ENCODE measurements around the gene GPR37.
A peak's percentile ranks its signal among the peaks of the same experiment; 100 is the strongest.

GPR37 gene

GRCh38 chr7:124764847-124765400, 668 bp downstream of the GPR37 start:
- peak overlapping the region in 1 of 5 donors; percentile 62 for H3K9ac ChIP-seq (ENCODE audit: low read length in 5 of 5)
- H3K27ac ChIP-seq (ENCODE audit: low read depth, low read length): no peak overlapping the region

DNA sequence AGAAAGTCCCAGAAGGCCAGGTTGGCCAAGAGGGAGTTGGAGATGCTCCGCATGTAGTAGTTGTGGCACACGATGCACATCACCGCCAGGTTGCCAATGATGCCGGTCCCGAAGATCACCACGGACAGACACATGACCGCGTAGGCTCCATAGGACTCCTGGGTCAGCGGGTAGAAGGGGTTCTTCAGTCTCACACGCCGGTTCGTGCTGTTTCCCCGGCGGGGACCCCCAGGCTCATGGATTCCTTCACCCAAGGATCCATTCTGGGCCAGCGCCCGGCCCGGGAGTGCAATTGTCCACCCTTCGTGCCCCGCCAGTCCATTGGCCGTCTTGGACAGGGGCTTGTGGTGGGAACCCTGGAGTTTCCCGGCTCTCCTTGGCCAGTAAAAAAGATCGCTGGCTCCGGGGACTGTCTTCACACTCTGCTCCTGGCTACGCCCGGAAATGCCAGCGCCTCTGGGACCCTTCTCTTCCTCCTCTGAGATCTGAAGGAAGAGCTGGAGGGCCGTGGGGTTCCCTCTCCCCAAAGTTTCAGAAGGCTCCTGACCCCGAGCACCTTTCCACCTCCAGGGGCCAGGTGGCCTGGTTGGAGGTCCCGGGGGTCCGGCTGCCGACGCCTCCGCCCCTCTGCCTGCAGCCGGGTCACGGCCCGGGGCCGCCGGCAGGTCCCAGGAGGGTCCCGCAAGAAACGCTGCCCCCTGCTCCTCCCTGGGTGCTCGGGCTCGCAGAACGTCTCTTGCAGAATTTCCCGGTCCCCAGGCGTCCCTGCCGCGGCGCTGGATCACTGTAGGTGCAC, 1.3 kb downstream of the GPR37 start:
- H3K27ac ChIP-seq (ENCODE audit: low read depth, low read length): no peak overlapping the region
- H3K4me1 ChIP-seq (ENCODE audit: control insufficient read depth in 5 of 5, insufficient read depth in 5 of 5, low read length in 5 of 5): peaks cover 0 to 24% (median 23%) of the 10 kb centered on the region in 5 donors
- H3K4me3 ChIP-seq (ENCODE audit: low read depth in 1 of 5, low read length in 5 of 5): peak overlapping the region; percentile 37 to 81 (median 65)
- no peaks in the 10 kb centered on the region for H3K36me3 ChIP-seq (ENCODE audit: control insufficient read depth in 5 of 5, insufficient read depth in 5 of 5, low read length in 5 of 5)
- H3K9ac ChIP-seq (ENCODE audit: low read length in 5 of 5): peak overlapping the region in 2 of 5 donors; percentile 7 to 62
- peaks cover 0 to 4% (median 0%) of the 10 kb centered on the region in 5 donors for H3K9me3 ChIP-seq (ENCODE audit: control insufficient read depth in 5 of 5, low read length in 5 of 5)
- H3K27me3 ChIP-seq (ENCODE audit: control insufficient read depth in 5 of 5, insufficient read depth in 4 of 5, low read length in 5 of 5): peaks cover 15 to 25% (median 18%) of the 10 kb centered on the region in 5 donors

More at GRCh38 chr7:124764847-124765400, 668 bp downstream of the GPR37 start:
- Histone ChIP-seq H3K27me3 (ENCODE audit: control insufficient read depth in 5 of 5, insufficient read depth in 4 of 5, low read length in 5 of 5) (peaks cover 15 to 25% (median 18%) of the 10 kb centered on the region in 5 donors), H3K4me1 (ENCODE audit: control insufficient read depth in 5 of 5, insufficient read depth in 5 of 5, low read length in 5 of 5) (peaks cover 0 to 24% (median 23%) of the 10 kb centered on the region in 5 donors), H3K9me3 (ENCODE audit: control insufficient read depth in 5 of 5, low read length in 5 of 5) (peaks cover 0 to 4% (median 0%) of the 10 kb centered on the region in 5 donors), H3K36me3 (ENCODE audit: control insufficient read depth in 5 of 5, insufficient read depth in 5 of 5, low read length in 5 of 5) (no peaks in the 10 kb centered on the region), H3K4me3 (ENCODE audit: low read depth in 1 of 5, low read length in 5 of 5) (peak overlapping the region; percentile 64 to 81 (median 71))

DNA sequence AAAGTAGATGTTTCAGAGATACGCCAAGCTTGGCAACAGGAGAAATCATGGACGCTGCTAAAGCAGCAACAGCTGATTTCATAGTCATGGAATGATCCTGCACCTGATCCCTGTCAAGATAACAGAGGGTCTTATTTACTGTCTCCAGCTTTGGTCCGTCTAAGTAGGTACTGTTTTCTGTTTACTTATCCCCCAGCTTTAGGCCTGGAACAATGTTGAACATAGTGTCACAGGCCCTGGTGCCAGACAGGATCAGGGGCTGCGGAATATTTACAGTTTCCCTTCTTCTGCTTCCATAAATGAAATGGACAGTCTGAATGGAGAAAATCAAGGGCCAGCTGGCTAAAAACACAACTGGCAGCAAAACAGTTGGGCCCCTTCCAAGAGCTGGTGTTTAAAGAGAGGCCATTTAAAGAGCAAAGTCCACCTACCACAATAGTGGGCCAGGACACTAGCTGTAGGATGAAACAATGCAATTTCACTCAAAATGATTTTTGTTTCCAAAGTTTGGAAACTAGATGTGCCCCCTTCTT, 2.9 kb downstream of the GPR37 start:
- H3K36me3 ChIP-seq (ENCODE audit: control insufficient read depth in 5 of 5, insufficient read depth in 5 of 5, low read length in 5 of 5): no peaks in the 10 kb centered on the region
- H3K4me1 ChIP-seq (ENCODE audit: control insufficient read depth in 5 of 5, insufficient read depth in 5 of 5, low read length in 5 of 5): peaks cover 0 to 24% (median 23%) of the 10 kb centered on the region in 5 donors
- no peak overlapping the region for H3K9ac ChIP-seq (ENCODE audit: low read length in 5 of 5)
- peaks cover 15 to 25% (median 18%) of the 10 kb centered on the region in 5 donors for H3K27me3 ChIP-seq (ENCODE audit: control insufficient read depth in 5 of 5, insufficient read depth in 4 of 5, low read length in 5 of 5)
- H3K4me3 ChIP-seq (ENCODE audit: low read depth in 1 of 5, low read length in 5 of 5): no peak overlapping the region
- H3K9me3 ChIP-seq (ENCODE audit: control insufficient read depth in 5 of 5, low read length in 5 of 5): peaks cover 0 to 4% (median 0%) of the 10 kb centered on the region in 5 donors
- H3K27ac ChIP-seq (ENCODE audit: low read depth, low read length): no peak overlapping the region

- H3K9ac ChIP-seq (ENCODE audit: low read length in 5 of 5): no peak overlapping the region
- H3K4me1 ChIP-seq (ENCODE audit: control insufficient read depth in 5 of 5, insufficient read depth in 5 of 5, low read length in 5 of 5): peaks cover 0 to 24% (median 23%) of the 10 kb centered on the region in 5 donors
- H3K4me3 ChIP-seq (ENCODE audit: low read depth in 1 of 5, low read length in 5 of 5): no peak overlapping the region
- H3K9me3 ChIP-seq (ENCODE audit: control insufficient read depth in 5 of 5, low read length in 5 of 5): peaks cover 0 to 4% (median 0%) of the 10 kb centered on the region in 5 donors
- H3K27me3 ChIP-seq (ENCODE audit: control insufficient read depth in 5 of 5, insufficient read depth in 4 of 5, low read length in 5 of 5): peaks cover 15 to 25% (median 18%) of the 10 kb centered on the region in 5 donors
- no peaks in the 10 kb centered on the region for H3K36me3 ChIP-seq (ENCODE audit: control insufficient read depth in 5 of 5, insufficient read depth in 5 of 5, low read length in 5 of 5)
- H3K27ac ChIP-seq (ENCODE audit: low read depth, low read length): no peak overlapping the region
Measured at GRCh38 chr7:124761164-124761715, 4.4 kb downstream of the GPR37 start.

DNA sequence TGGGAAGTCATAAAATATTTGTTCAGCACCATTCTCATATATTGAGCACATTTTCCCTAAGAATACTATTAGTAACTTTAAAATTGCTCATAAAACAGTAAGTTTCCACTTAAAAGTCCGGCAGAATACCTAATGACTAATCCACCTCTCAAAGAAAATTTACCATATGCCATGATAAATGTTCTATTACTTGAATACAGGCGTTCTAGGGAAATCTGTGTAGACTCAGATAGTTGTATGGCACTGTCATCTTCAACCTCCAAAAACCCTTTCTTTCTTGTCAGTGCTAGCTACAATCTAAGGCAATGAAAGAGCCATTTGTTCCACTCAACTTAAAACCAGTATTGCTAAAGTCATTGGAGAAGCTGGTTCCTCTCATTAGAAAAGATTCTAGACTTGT, 7.3 kb downstream of the GPR37 start:
- H3K9me3 ChIP-seq (ENCODE audit: control insufficient read depth in 5 of 5, low read length in 5 of 5): peaks cover 0 to 4% (median 0%) of the 10 kb centered on the region in 5 donors
- H3K4me3 ChIP-seq (ENCODE audit: low read depth in 1 of 5, low read length in 5 of 5): no peak overlapping the region
- H3K9ac ChIP-seq (ENCODE audit: low read length in 5 of 5): no peak overlapping the region
- H3K36me3 ChIP-seq (ENCODE audit: control insufficient read depth in 5 of 5, insufficient read depth in 5 of 5, low read length in 5 of 5): no peaks in the 10 kb centered on the region
- peaks cover 0 to under 1% (median 0%) of the 10 kb centered on the region in 5 donors for H3K4me1 ChIP-seq (ENCODE audit: control insufficient read depth in 5 of 5, insufficient read depth in 5 of 5, low read length in 5 of 5)
- no peak overlapping the region for H3K27ac ChIP-seq (ENCODE audit: low read depth, low read length)
- peaks cover 0 to 5% (median 0%) of the 10 kb centered on the region in 5 donors for H3K27me3 ChIP-seq (ENCODE audit: control insufficient read depth in 5 of 5, insufficient read depth in 4 of 5, low read length in 5 of 5)

- Histone ChIP-seq H3K27ac (ENCODE audit: low read depth, low read length) (no peak overlapping the region), H3K36me3 (ENCODE audit: control insufficient read depth in 5 of 5, insufficient read depth in 5 of 5, low read length in 5 of 5) (no peaks in the 10 kb centered on the region), H3K4me3 (ENCODE audit: low read depth in 1 of 5, low read length in 5 of 5) (no peak overlapping the region), H3K9me3 (ENCODE audit: control insufficient read depth in 5 of 5, low read length in 5 of 5) (no peaks in the 10 kb centered on the region), H3K27me3 (ENCODE audit: control insufficient read depth in 5 of 5, insufficient read depth in 4 of 5, low read length in 5 of 5) (no peaks in the 10 kb centered on the region), H3K9ac (ENCODE audit: low read length in 5 of 5) (no peak overlapping the region), H3K4me1 (ENCODE audit: control insufficient read depth in 5 of 5, insufficient read depth in 5 of 5, low read length in 5 of 5) (no peaks in the 10 kb centered on the region)
Measured at GRCh38 chr7:124754576-124755268, 10.9 kb downstream of the GPR37 start.

GRCh38 chr7:124752310-124752709, 13.3 kb downstream of the GPR37 start:
- Histone ChIP-seq H3K4me3 (ENCODE audit: low read depth in 1 of 5, low read length in 5 of 5) (no peak overlapping the region), H3K9me3 (ENCODE audit: control insufficient read depth in 5 of 5, low read length in 5 of 5) (no peaks in the 10 kb centered on the region), H3K9ac (ENCODE audit: low read length in 5 of 5) (no peak overlapping the region), H3K27ac (ENCODE audit: low read depth, low read length) (no peak overlapping the region), H3K4me1 (ENCODE audit: control insufficient read depth in 5 of 5, insufficient read depth in 5 of 5, low read length in 5 of 5) (no peaks in the 10 kb centered on the region), H3K27me3 (ENCODE audit: control insufficient read depth in 5 of 5, insufficient read depth in 4 of 5, low read length in 5 of 5) (no peaks in the 10 kb centered on the region), H3K36me3 (ENCODE audit: control insufficient read depth in 5 of 5, insufficient read depth in 5 of 5, low read length in 5 of 5) (no peaks in the 10 kb centered on the region)

DNA sequence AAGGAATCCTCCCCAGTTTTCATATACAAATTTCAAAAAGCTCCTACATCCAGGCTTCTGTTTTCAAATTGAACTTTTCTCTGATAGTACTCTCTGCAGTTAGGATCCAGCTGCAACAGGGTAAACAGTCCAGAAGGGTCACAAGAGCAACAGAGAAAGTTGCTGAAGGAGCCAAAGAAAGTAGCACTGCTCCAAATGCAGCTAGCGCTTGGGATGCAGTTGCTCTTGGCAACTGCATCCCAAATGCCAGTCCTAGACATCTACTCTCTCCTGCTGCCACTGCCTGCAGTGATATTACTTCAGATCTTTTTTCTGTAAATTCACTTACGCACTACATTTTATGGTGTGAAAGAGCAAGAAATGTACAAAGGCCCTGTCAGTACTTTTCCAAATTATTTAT, 14.6 kb downstream of the GPR37 start:
- Histone ChIP-seq H3K4me1 (ENCODE audit: control insufficient read depth in 5 of 5, insufficient read depth in 5 of 5, low read length in 5 of 5) (no peaks in the 10 kb centered on the region), H3K9ac (ENCODE audit: low read length in 5 of 5) (no peak overlapping the region), H3K36me3 (ENCODE audit: control insufficient read depth in 5 of 5, insufficient read depth in 5 of 5, low read length in 5 of 5) (no peaks in the 10 kb centered on the region), H3K9me3 (ENCODE audit: control insufficient read depth in 5 of 5, low read length in 5 of 5) (no peaks in the 10 kb centered on the region), H3K27me3 (ENCODE audit: control insufficient read depth in 5 of 5, insufficient read depth in 4 of 5, low read length in 5 of 5) (no peaks in the 10 kb centered on the region), H3K4me3 (ENCODE audit: low read depth in 1 of 5, low read length in 5 of 5) (no peak overlapping the region), H3K27ac (ENCODE audit: low read depth, low read length) (no peak overlapping the region)

- H3K27ac ChIP-seq (ENCODE audit: low read depth, low read length): no peak overlapping the region
- H3K4me1 ChIP-seq (ENCODE audit: control insufficient read depth in 5 of 5, insufficient read depth in 5 of 5, low read length in 5 of 5): no peaks in the 10 kb centered on the region
- H3K4me3 ChIP-seq (ENCODE audit: low read depth in 1 of 5, low read length in 5 of 5): no peak overlapping the region
- H3K36me3 ChIP-seq (ENCODE audit: control insufficient read depth in 5 of 5, insufficient read depth in 5 of 5, low read length in 5 of 5): no peaks in the 10 kb centered on the region
- no peak overlapping the region for H3K9ac ChIP-seq (ENCODE audit: low read length in 5 of 5)
- H3K9me3 ChIP-seq (ENCODE audit: control insufficient read depth in 5 of 5, low read length in 5 of 5): no peaks in the 10 kb centered on the region
- H3K27me3 ChIP-seq (ENCODE audit: control insufficient read depth in 5 of 5, insufficient read depth in 4 of 5, low read length in 5 of 5): no peaks in the 10 kb centered on the region
Measured at GRCh38 chr7:124747072-124747471, 18.5 kb downstream of the GPR37 start.

All from subcutaneous abdominal adipose tissue (tissue), 5 donors.